ENCODE data around the gene MCRIP2.

DNA sequence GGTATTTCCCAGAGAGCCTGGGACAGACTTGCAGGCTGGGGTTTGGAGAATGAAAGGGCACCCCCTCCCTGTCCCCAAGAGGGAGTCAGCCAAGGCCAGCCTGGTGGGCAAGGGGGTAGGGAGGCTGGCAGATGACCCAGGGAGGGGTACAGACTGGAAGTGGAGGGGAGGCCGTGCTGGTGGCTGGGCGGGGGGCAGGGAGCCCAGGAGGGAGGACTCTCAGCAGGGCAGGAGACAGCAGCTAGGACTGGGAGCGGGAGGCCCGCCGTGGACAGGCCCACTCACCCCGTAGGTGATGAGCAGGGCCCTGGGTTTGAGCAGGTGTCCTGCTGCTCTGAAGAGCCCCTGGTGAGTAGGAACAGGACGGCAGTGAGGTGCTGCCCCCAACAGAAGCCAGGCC is 6.6 kb upstream of the MCRIP2 start:
- TF ChIP-seq TAF1 (IDR thresholded peaks at IDR 0.05; ENCODE audit: low read depth): no peak
- TF ChIP-seq MAX (IDR thresholded peaks at IDR 0.05): no peak
- TF ChIP-seq EGR1 (IDR thresholded peaks at IDR 0.05): no peak
- no peak for TF ChIP-seq CEBPB (IDR thresholded peaks at IDR 0.05)
- no peak for TF ChIP-seq RAD21 (IDR thresholded peaks at IDR 0.05; ENCODE audit: low read depth)
- no peak for TF ChIP-seq FOXM1 (IDR thresholded peaks at IDR 0.05; ENCODE audit: borderline replicate concordance, low read depth)
- no peak for TF ChIP-seq CREB1 (IDR thresholded peaks at IDR 0.05; ENCODE audit: low read depth)
- TF ChIP-seq, protein P1, sequence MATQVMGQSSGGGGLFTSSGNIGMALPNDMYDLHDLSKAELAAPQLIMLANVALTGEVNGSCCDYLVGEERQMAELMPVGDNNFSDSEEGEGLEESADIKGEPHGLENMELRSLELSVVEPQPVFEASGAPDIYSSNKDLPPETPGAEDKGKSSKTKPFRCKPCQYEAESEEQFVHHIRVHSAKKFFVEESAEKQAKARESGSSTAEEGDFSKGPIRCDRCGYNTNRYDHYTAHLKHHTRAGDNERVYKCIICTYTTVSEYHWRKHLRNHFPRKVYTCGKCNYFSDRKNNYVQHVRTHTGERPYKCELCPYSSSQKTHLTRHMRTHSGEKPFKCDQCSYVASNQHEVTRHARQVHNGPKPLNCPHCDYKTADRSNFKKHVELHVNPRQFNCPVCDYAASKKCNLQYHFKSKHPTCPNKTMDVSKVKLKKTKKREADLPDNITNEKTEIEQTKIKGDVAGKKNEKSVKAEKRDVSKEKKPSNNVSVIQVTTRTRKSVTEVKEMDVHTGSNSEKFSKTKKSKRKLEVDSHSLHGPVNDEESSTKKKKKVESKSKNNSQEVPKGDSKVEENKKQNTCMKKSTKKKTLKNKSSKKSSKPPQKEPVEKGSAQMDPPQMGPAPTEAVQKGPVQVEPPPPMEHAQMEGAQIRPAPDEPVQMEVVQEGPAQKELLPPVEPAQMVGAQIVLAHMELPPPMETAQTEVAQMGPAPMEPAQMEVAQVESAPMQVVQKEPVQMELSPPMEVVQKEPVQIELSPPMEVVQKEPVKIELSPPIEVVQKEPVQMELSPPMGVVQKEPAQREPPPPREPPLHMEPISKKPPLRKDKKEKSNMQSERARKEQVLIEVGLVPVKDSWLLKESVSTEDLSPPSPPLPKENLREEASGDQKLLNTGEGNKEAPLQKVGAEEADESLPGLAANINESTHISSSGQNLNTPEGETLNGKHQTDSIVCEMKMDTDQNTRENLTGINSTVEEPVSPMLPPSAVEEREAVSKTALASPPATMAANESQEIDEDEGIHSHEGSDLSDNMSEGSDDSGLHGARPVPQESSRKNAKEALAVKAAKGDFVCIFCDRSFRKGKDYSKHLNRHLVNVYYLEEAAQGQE (IDR thresholded peaks at IDR 0.05; ENCODE audit: low read depth): no peak
- no peak for TF ChIP-seq YY1 (IDR thresholded peaks at IDR 0.05; ENCODE audit: low read depth)
- TF ChIP-seq TEAD4 (IDR thresholded peaks at IDR 0.05): no peak
- no peak for TF ChIP-seq TCF12 (IDR thresholded peaks at IDR 0.05; ENCODE audit: low read depth)
- TF ChIP-seq NFIC (IDR thresholded peaks at IDR 0.05): no peak

Data from Ishikawa (cell line).